Suprapubic skin (tissue), 4 donors: ENCODE measurements around the gene L3MBTL2. TPM values are rescaled to one million over a fixed set of nuclear protein-coding genes. Genes with fewer than 3 reads are reported as not detected.

Experiments used
- DNase-seq, 2 donors: peaks; one replicate each; pipeline ENCODE4 v3.0.0-alpha.2; 2019; ENCODE audit warnings: low spot score in 2 of 2
- H3K27ac ChIP-seq: fragments of 200-600 bp; sonication (generic); one replicate; pipeline ENCODE4 v1.5.1; 2019
- H3K27me3 ChIP-seq: fragments of 200-600 bp; sonication (generic); one replicate; pipeline ENCODE4 v1.5.1; 2019
- H3K36me3 ChIP-seq: fragments of 200-600 bp; sonication (generic); one replicate; pipeline ENCODE4 v1.5.1; 2019
- H3K4me1 ChIP-seq: fragments of 200-600 bp; sonication (generic); one replicate; pipeline ENCODE4 v1.5.1; 2019
- H3K4me3 ChIP-seq: fragments of 200-600 bp; sonication (generic); one replicate; pipeline ENCODE4 v1.5.1; 2019; ENCODE audit warnings: mild to moderate bottlenecking
- H3K9me3 ChIP-seq: fragments of 200-600 bp; sonication (generic); one replicate; pipeline ENCODE4 v1.5.1; 2019
- CTCF ChIP-seq, 2 donors: fragments of 200-600 bp in 1 of 2; fragments of 450-650 bp in 1 of 2; sonication (generic) in 1 of 2; IDR thresholded peaks; one replicate each; pipeline ENCODE4 v1.5.1; 2016 to 2019; ENCODE audit warnings: antibody characterized with exemption in 2 of 2, mild to moderate bottlenecking in 1 of 2, moderate library complexity in 1 of 2
- EP300 ChIP-seq: sonication (generic); formaldehyde crosslinking; IDR thresholded peaks from one replicate; pipeline ENCODE4 v1.6.1; 2017; ENCODE audit warnings: antibody characterized with exemption
- POLR2A ChIP-seq, 2 donors: fragments of 450-650 bp; IDR thresholded peaks; one replicate each; pipeline ENCODE4 v1.6.1; 2017; ENCODE audit warnings: antibody characterized with exemption in 2 of 2, mild to moderate bottlenecking in 2 of 2, moderate library complexity in 2 of 2
- POLR2AphosphoS5 ChIP-seq, 3 donors: sonication (generic); formaldehyde crosslinking; IDR thresholded peaks; one replicate each; pipeline ENCODE4 v1.6.1; 2017; ENCODE audit warnings: antibody characterized with exemption in 3 of 3
- WGBS: methylation state at CpG from one replicate; pipeline ENCODE4 v1.1.5; 2018; 5-methylcytosine and 5-hydroxymethylcytosine counted together
- total RNA-seq, 4 donors: library from RNA; depleted of rRNA; stranded (reverse); fragments of >200 nt; gene quantifications; one replicate each; pipeline ENCODE4 v1.1.0, GENCODE V29; 2016

The L3MBTL2 gene
- total RNA-seq, 4 donors from 2014 or later = 13.2 to 36.5 (median 17.4) TPM

GRCh38 chr22:41243361-41243760, 38.2 kb downstream of the L3MBTL2 start:
- Histone ChIP-seq H3K9me3 (no peaks in the 10 kb centered on the region), H3K4me3 (no peak overlapping the region), H3K27me3 (no peaks in the 10 kb centered on the region), H3K27ac (no peak overlapping the region), H3K4me1 (peaks cover 8% of the 10 kb centered on the region), H3K36me3 (peaks cover 27% of the 10 kb centered on the region)
- no peak for DNase-seq
- no peak for TF ChIP-seq EP300
- TF ChIP-seq POLR2AphosphoS5 (IDR thresholded peaks at IDR 0.05) = no peak
- TF ChIP-seq POLR2A (IDR thresholded peaks at IDR 0.05) = no peak
- TF ChIP-seq CTCF (IDR thresholded peaks at IDR 0.05) = no peak
- 82% methylated on average over 6 of the region's 6 CpGs for WGBS

GRCh38 chr22:41245917-41246499, 40.9 kb downstream of the L3MBTL2 start:
- Histone ChIP-seq H3K4me1 (no peaks in the 10 kb centered on the region), H3K27me3 (no peaks in the 10 kb centered on the region), H3K27ac (no peak overlapping the region), H3K9me3 (no peaks in the 10 kb centered on the region), H3K4me3 (no peak overlapping the region), H3K36me3 (peaks cover 54% of the 10 kb centered on the region)
- DNase-seq = no peak
- 72% methylated on average over 14 of the region's 21 CpGs for WGBS
- TF ChIP-seq EP300 (no peak), CTCF (IDR thresholded peaks at IDR 0.05) (no peak), POLR2A (IDR thresholded peaks at IDR 0.05) (no peak), POLR2AphosphoS5 (IDR thresholded peaks at IDR 0.05) (no peak)

- Histone ChIP-seq H3K27ac (no peak overlapping the region), H3K4me3 (no peak overlapping the region), H3K27me3 (no peaks in the 10 kb centered on the region), H3K9me3 (no peaks in the 10 kb centered on the region), H3K36me3 (peaks cover 71% of the 10 kb centered on the region), H3K4me1 (no peaks in the 10 kb centered on the region)
- no peak for DNase-seq
- TF ChIP-seq CTCF (IDR thresholded peaks at IDR 0.05) = no peak
- no peak for TF ChIP-seq POLR2AphosphoS5 (IDR thresholded peaks at IDR 0.05)
- TF ChIP-seq POLR2A (IDR thresholded peaks at IDR 0.05) = no peak
- TF ChIP-seq EP300 = no peak
- 100% methylated on average over 1 of the region's 7 CpGs for WGBS
Measured at GRCh38 chr22:41247703-41248102, 42.6 kb downstream of the L3MBTL2 start.

GRCh38 chr22:41248314-41248713, 43.2 kb downstream of the L3MBTL2 start:
- no peak for DNase-seq
- peaks cover 77% of the 10 kb centered on the region for H3K36me3 ChIP-seq
- no peaks in the 10 kb centered on the region for H3K27me3 ChIP-seq
- no peaks in the 10 kb centered on the region for H3K4me1 ChIP-seq
- H3K4me3 ChIP-seq = no peak overlapping the region
- TF ChIP-seq POLR2AphosphoS5 (IDR thresholded peaks at IDR 0.05) = no peak
- no peak for TF ChIP-seq POLR2A (IDR thresholded peaks at IDR 0.05)
- no peak for TF ChIP-seq EP300
- no peak for TF ChIP-seq CTCF (IDR thresholded peaks at IDR 0.05)
- no peaks in the 10 kb centered on the region for H3K9me3 ChIP-seq
- no peak overlapping the region for H3K27ac ChIP-seq
- WGBS = 94% methylated on average over 12 of the region's 15 CpGs

- WGBS = 92% methylated on average over 2 of the region's 10 CpGs
Measured at GRCh38 chr22:41248758-41249157, 43.6 kb downstream of the L3MBTL2 start.

More at GRCh38 chr22:41248758-41249157, 43.6 kb downstream of the L3MBTL2 start:
- no peak for DNase-seq
- H3K9me3 ChIP-seq = no peaks in the 10 kb centered on the region
- no peaks in the 10 kb centered on the region for H3K27me3 ChIP-seq
- H3K36me3 ChIP-seq = peaks cover 81% of the 10 kb centered on the region
- TF ChIP-seq CTCF (IDR thresholded peaks at IDR 0.05) = no peak
- TF ChIP-seq POLR2AphosphoS5 (IDR thresholded peaks at IDR 0.05) = no peak
- TF ChIP-seq POLR2A (IDR thresholded peaks at IDR 0.05) = no peak
- TF ChIP-seq EP300 = no peak
- no peak overlapping the region for H3K27ac ChIP-seq
- H3K4me3 ChIP-seq = no peak overlapping the region
- H3K4me1 ChIP-seq = no peaks in the 10 kb centered on the region
